Activated naive CD4-positive, alpha-beta T cell (primary cell): Measurements from ENCODE around the gene GUCA2B.

ENCODE experiments used
- DNase-seq, 4 experiments: peaks; one replicate each; lab custom pipeline; 2025; lab: John Stamatoyannopoulos, UW

GUCA2B gene

GRCh38 chr1:42152907-42153600 lies at the start of gene GUCA2B:
Gene GUCA2B, plus strand, starts transcription at chr1:42153410. Its CDS starts 41 bp downstream, at chr1:42153451.
- DNase-seq, result no peak

- no peak for DNase-seq
These were observed 48.2 kb upstream of the GUCA2B start for GRCh38 chr1:42105025-42105424.

- no peak for DNase-seq
These were observed 44.9 kb upstream of the GUCA2B start for GRCh38 chr1:42108309-42108708.

- DNase-seq, result no peak
These were observed 43.6 kb upstream of the GUCA2B start for GRCh38 chr1:42109600-42109999.

GRCh38 chr1:42114229-42114628 lies 39.0 kb upstream of the GUCA2B start:
- DNase-seq, result no peak

- no peak for DNase-seq
These were observed 36.0 kb upstream of the GUCA2B start for GRCh38 chr1:42117214-42117613.

GRCh38 chr1:42118125-42118524 lies 35.1 kb upstream of the GUCA2B start:
- DNase-seq, result no peak

- no peak for DNase-seq
These were observed 30.8 kb upstream of the GUCA2B start for GRCh38 chr1:42122408-42122807.

- no peak for DNase-seq
These were observed 27.7 kb upstream of the GUCA2B start for GRCh38 chr1:42125552-42125951.

GRCh38 chr1:42127767-42128166 lies 25.4 kb upstream of the GUCA2B start:
- no peak for DNase-seq

- no peak for DNase-seq
These were observed 24.7 kb upstream of the GUCA2B start for GRCh38 chr1:42128499-42128898.

GRCh38 chr1:42128964-42129363 lies 24.2 kb upstream of the GUCA2B start:
- DNase-seq, result no peak

- DNase-seq, result no peak
These were observed 23.0 kb upstream of the GUCA2B start for GRCh38 chr1:42130061-42130660.

- no peak for DNase-seq
These were observed 19.8 kb upstream of the GUCA2B start for GRCh38 chr1:42133390-42133789.

GRCh38 chr1:42133809-42134526 lies 19.2 kb upstream of the GUCA2B start:
- DNase-seq, result no peak

- no peak for DNase-seq
These were observed 17.8 kb upstream of the GUCA2B start for GRCh38 chr1:42135426-42135825.

GRCh38 chr1:42136466-42136865 lies 16.7 kb upstream of the GUCA2B start:
- DNase-seq, result no peak

GRCh38 chr1:42137766-42138165 lies 15.4 kb upstream of the GUCA2B start:
- DNase-seq, result no peak

GRCh38 chr1:42138586-42138985 lies 14.6 kb upstream of the GUCA2B start:
- DNase-seq, result no peak

- no peak for DNase-seq
These were observed 13.8 kb upstream of the GUCA2B start for GRCh38 chr1:42139444-42139843.

- no peak for DNase-seq
These were observed 13.0 kb upstream of the GUCA2B start for GRCh38 chr1:42140191-42140590.

- DNase-seq, result no peak
These were observed 11.2 kb upstream of the GUCA2B start for GRCh38 chr1:42141978-42142377.
